AML-193 (cell line): ENCODE data around the gene KMO.
A peak's percentile ranks its signal among the peaks of the same experiment; 100 is the strongest.

Experiments
- DNase-seq, 2 experiments: peaks; one replicate each; lab custom pipeline; 2025; lab: John Stamatoyannopoulos, UW

KMO gene

GRCh38 chr1:241536969-241537368, 4.8 kb downstream of the KMO start:
- no peak for DNase-seq

GRCh38 chr1:241542199-241542907, 10.2 kb downstream of the KMO start:
- DNase-seq, result no peak

DNA sequence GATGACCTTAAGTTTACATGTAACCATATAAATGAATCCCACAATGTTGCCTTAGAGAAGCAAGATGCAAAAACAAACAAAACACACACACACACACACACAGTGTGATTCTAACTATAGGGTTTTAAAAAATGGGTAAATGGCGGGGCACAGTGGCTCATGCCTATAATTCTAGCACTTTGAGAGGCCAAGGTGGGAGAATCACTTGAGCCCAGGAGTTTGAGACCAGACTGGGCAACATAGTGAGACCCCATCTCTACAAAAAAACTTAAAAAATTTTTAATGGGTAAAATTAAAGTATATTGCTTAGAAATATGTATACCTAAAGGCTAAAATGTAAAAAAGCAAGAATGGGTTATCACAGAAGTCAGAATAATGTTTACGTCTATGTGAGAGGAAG, 15.8 kb downstream of the KMO start:
- DNase-seq, result no peak

- DNase-seq, result no peak
Observed at GRCh38 chr1:241550318-241550717, 18.1 kb downstream of the KMO start.

DNA sequence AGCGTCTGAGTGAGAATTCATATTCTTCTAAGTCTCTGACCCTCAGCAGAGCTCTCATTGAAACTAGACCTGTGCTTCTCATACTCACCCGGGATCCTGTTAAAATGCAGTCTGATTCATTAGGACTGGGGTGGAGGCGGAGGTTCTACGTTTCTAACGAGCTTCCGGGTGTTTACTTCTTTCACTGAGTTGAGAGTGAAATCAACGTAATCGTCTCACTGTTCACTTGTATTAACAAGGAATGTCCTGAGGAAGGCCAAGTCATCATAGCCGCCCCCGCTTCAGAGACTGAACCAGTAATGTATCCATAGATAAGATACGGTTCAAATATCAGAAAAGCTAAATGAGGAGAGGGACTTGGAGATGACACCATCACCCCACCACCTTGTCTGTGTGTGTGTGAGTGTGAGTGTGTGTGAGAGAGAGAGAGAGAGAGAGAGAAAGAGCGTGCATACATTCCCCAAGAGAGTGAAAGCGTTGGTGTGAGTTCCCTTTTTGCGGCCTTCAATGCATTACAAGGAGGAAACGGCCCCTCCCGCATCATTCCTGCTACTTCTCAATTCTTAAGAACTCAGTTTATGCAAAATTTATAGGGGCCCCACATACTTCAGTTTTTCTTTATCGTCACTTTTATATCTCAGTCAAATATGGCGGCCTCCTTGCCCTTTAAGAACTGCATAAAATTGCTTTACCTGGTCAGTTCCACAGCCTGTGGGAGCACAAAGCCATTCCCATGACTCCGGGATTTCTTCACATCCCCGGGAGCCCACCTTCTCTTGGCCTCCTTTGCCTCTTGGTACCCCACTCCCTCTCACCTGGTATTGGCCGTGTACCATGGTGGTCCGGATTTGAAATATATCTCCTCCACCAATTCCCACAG, 19.8 kb downstream of the KMO start:
- DNase-seq, result peak; percentile 87 to 90

- DNase-seq, result no peak
Observed at GRCh38 chr1:241553886-241554592, 21.9 kb downstream of the KMO start.

DNA sequence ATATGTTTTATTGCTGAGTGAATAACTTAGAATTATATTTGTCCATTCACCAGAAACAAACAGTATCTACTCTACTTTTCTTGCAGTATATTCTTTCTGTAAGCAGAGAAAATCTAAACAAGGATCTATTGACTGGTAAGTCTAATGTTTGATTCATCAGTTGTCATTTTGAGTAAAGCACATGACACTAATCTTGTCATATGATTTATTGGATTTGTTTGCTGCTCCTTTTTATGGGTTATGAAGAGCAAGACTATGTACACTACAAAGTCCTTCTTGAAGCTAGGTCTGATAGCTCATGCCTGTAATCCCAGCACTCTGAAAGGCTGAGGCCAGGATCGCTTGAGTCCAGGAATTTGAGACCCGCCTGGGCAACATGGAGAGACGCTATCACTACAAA, 23.3 kb downstream of the KMO start:
- DNase-seq, result no peak

GRCh38 chr1:241557031-241557430, 24.9 kb downstream of the KMO start:
- no peak for DNase-seq

- no peak for DNase-seq
Observed at GRCh38 chr1:241557551-241558193, 25.5 kb downstream of the KMO start.

- DNase-seq, result peak; percentile 81 to 84
Observed at GRCh38 chr1:241560146-241560848, 28.1 kb downstream of the KMO start.

DNA sequence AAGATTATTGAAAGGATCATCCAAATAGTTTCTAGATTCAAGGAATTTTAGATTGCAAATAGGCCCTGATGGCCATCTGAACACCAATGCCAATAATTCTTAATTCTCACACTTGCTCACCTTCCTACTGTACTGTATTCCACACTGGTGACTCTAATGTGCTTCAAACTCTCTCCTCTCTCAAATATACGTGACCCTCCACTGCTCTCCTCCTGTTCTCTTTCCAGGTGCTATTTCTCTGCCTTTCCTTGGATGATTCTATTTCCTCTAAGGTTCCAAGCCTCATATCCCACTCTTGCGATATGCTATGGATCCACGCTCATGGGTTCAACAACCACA, 28.6 kb downstream of the KMO start:
- no peak for DNase-seq

DNA sequence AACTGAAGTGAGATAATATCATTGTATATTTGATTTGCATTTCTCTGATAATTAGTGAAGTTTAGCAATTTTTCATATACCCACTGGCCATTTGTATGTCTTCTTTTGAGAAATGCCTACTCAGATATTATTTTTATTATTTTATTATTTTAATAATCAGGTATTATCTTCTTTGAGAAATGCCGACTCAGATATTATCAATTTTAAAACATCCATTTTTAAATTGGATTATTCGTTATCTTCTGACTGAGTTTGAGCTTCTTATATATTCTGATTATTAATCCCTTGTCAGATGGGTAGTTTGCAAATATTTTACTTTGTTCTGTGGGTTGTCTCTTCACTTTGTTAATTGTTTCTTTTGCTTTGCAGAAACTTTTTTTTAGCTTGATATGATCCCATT, 37.7 kb downstream of the KMO start:
- DNase-seq, result no peak

DNA sequence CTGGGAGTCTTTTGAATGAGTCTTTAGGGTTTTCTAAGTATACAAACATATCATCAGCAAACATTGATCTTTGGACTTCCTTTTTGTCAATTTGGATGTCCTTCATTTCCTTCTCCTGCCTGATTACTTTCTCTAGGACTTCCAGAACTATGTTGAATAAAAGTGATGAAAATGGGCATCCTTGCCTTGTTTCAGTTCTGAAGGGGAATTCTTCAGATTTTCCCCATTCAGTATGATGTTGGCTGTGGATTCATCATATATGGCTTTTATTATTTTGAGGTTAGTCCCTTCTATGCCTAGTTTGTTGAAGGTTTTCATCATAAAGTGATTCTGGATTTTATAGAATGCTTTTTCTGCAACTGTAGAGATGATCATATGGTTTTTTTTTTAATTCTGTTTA, 42.0 kb downstream of the KMO start:
- no peak for DNase-seq

GRCh38 chr1:241579434-241579833, 47.3 kb downstream of the KMO start:
- DNase-seq, result no peak

GRCh38 chr1:241582921-241583321, 50.7 kb downstream of the KMO start:
- no peak for DNase-seq

DNA sequence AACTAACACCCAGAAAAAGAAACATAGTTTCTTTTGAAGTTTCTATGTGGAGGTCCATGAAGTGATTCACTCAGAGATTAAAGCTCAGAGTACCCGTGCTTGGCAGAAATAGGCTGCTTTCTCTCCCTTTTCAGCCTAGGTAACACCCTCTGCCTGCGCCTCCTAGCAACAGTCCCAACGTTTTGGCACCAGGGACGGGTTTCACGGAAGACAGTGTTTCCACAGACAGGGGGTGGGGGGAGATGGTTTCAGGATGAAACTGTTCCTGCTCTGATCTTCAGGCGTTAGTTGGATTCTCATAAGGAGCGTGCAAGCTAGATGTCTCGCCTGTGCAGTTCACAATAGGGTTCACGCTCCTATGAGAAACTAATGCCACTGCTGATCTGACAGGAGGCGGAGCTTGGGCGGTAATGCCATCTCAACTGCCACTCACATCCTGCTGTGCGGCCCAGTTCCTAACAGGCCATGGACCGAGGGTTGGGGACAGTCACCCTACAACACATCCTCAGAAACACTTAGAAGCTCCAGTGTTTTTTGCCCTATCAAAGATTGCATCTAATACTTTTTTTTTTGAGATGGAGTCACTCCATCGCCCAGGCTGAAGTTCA, 54.8 kb downstream of the KMO start:
- no peak for DNase-seq

DNA sequence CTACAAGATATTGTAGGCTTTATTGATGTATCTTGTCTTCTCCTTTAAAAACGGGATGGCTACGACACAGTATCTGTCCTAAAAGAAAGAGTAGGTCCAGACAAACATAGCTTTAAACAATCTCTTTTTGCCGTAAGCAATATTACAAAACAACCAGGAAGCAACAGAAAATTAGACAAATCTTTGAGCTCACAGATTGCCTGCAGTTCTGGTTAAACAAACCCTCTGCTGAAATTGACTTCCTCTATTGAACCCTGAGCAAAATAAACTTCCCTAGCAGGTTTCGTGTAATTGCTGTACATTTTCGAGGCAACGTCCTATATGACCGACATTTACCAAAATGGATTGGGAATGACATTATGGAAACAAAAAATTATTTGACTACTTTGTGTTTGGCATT, 57.3 kb downstream of the KMO start:
- no peak for DNase-seq

GRCh38 chr1:241590719-241591118, 58.5 kb downstream of the KMO start:
- DNase-seq, result no peak

DNA sequence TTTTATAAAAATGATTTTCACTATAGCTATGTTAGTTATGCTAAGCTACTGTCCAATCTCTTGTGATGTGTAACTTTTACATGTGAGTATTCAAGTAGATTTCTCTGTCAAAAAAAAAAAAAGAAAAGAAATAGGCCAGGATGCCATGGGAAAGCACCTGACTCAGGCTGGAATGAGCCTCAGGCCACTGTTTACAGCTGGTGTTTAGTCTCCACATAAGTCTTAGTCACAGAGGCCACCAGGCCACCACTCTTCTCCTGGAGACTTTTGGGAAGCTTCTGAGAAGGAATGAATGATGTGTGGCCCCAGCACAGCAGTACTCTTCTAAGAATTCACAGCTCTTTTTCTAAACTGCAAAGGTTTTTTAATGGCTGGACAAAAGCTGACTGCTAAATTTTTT, 59.1 kb downstream of the KMO start:
- no peak for DNase-seq

- no peak for DNase-seq
Observed at GRCh38 chr1:241591736-241592135, 59.6 kb downstream of the KMO start.

- DNase-seq, result no peak
Observed at GRCh38 chr1:241592273-241592958, 60.2 kb downstream of the KMO start.
